ENCODE data around the gene DGKD. TPM values are rescaled to one million over a fixed set of nuclear protein-coding genes. Genes with fewer than 3 reads are reported as not detected.

DGKD gene
- total RNA-seq, 1 donor from 2014 or later = 49.5 TPM

DNA sequence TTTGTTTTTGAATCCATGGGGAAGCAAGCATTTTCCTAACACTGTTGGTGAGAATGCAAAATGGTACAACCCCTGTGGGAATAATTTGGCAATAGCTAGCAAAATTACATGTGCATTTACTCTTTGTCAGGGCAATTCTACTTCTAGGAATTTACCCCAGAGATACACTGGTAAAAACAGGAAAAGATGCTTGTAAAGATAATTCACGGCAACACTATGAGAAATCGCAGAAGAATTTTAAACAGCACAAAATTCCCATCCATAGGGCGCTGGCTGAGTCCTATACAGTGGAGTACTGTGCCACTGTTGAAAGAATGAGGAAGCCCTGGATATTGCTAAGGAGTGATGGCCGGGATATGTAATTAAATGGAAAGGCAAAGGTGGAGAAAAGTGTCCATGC lies 75.8 kb downstream of the DGKD start:
- H3K4me1 Mint-ChIP-seq (ENCODE audit: low read depth) = no peaks in the 10 kb centered on the region
- TF ChIP-seq, protein P1, sequence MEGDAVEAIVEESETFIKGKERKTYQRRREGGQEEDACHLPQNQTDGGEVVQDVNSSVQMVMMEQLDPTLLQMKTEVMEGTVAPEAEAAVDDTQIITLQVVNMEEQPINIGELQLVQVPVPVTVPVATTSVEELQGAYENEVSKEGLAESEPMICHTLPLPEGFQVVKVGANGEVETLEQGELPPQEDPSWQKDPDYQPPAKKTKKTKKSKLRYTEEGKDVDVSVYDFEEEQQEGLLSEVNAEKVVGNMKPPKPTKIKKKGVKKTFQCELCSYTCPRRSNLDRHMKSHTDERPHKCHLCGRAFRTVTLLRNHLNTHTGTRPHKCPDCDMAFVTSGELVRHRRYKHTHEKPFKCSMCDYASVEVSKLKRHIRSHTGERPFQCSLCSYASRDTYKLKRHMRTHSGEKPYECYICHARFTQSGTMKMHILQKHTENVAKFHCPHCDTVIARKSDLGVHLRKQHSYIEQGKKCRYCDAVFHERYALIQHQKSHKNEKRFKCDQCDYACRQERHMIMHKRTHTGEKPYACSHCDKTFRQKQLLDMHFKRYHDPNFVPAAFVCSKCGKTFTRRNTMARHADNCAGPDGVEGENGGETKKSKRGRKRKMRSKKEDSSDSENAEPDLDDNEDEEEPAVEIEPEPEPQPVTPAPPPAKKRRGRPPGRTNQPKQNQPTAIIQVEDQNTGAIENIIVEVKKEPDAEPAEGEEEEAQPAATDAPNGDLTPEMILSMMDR (IDR thresholded peaks at IDR 0.05; ENCODE audit: unreplicated experiment) = no peak
- H3K27me3 Mint-ChIP-seq = no peaks in the 10 kb centered on the region
- no peak overlapping the region for H3K4me3 Mint-ChIP-seq (ENCODE audit: low read depth)
- no peaks in the 10 kb centered on the region for H3K9me3 Mint-ChIP-seq (ENCODE audit: low read depth)
- DNase-seq (ENCODE audit: low spot score, unreplicated experiment) = no peak
- H3K36me3 Mint-ChIP-seq (ENCODE audit: insufficient read depth) = peaks cover 5% of the 10 kb centered on the region
- no peak overlapping the region for H3K27ac Mint-ChIP-seq

DNA sequence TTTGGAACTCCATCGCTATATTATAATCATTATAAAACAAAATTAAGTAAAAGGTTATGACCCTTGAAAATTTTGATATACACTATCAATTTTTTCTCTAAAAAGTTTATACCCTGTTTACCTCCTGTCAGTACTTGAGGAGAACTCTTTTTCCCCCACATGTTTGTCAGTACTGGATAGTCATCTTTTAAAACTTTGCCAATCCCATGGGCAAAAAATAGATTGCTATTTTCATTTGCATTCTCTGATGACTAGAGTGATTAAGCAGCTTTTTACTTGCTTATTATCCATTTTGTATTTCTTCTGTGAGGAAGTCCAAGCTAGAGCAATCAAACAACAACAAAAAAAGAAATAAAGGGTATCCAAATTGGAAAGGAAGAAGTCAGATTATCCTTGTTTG lies 76.4 kb downstream of the DGKD start:
- Mint-ChIP-seq H3K27me3 (no peaks in the 10 kb centered on the region), H3K9me3 (ENCODE audit: low read depth) (no peaks in the 10 kb centered on the region), H3K4me3 (ENCODE audit: low read depth) (no peak overlapping the region), H3K4me1 (ENCODE audit: low read depth) (no peaks in the 10 kb centered on the region), H3K27ac (no peak overlapping the region), H3K36me3 (ENCODE audit: insufficient read depth) (peaks cover 5% of the 10 kb centered on the region)
- DNase-seq (ENCODE audit: low spot score, unreplicated experiment) = no peak
- TF ChIP-seq, protein P1 (IDR thresholded peaks at IDR 0.05; ENCODE audit: unreplicated experiment) = no peak

DNA sequence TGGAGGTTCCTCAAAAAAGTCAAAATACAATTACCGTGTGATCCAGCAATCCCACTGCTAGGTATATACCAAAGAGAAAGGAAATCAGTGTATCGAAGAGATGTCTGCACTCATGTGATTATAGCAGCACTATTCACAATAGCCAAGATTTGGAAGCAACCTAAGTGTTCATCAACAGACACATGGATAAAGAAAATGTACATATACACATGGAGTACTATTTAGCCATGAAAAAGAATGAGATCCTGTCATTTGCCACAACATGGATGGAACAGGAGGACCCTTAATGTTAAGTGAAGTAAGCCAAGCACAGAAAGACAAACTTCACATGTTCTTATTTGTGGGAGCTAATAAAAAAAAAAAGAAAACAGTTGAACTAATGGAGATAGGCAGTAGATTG lies 78.7 kb downstream of the DGKD start:
- DNase-seq (ENCODE audit: low spot score, unreplicated experiment) = no peak
- Mint-ChIP-seq H3K9me3 (ENCODE audit: low read depth) (no peaks in the 10 kb centered on the region), H3K27ac (no peak overlapping the region), H3K4me1 (ENCODE audit: low read depth) (no peaks in the 10 kb centered on the region), H3K36me3 (ENCODE audit: insufficient read depth) (peaks cover 2% of the 10 kb centered on the region), H3K27me3 (no peaks in the 10 kb centered on the region), H3K4me3 (ENCODE audit: low read depth) (no peak overlapping the region)
- TF ChIP-seq, protein P1 (IDR thresholded peaks at IDR 0.05; ENCODE audit: unreplicated experiment) = no peak

DNA sequence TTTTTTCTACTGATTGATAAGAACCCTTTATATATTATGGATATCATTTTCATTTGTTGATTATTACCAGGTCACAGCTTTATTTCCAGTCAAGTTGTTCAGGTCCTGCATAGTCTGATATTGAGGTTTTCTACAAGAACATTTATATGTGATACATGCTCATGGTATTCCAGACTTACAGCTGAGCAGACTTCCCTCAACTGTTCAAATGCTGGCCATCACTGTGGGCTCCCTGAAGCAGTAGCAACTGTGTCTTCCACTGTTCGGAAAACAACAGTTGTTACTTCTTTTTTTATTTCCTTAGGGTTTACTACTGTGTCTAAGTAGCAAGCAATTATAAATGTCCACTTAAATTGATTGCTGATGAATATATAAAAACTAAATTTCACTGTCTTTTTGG lies 79.5 kb downstream of the DGKD start:
- DNase-seq (ENCODE audit: low spot score, unreplicated experiment) = no peak
- H3K4me1 Mint-ChIP-seq (ENCODE audit: low read depth) = no peaks in the 10 kb centered on the region
- no peak overlapping the region for H3K27ac Mint-ChIP-seq
- H3K27me3 Mint-ChIP-seq = no peaks in the 10 kb centered on the region
- no peaks in the 10 kb centered on the region for H3K9me3 Mint-ChIP-seq (ENCODE audit: low read depth)
- H3K36me3 Mint-ChIP-seq (ENCODE audit: insufficient read depth) = peaks cover 2% of the 10 kb centered on the region
- no peak overlapping the region for H3K4me3 Mint-ChIP-seq (ENCODE audit: low read depth)
- TF ChIP-seq, protein P1 (IDR thresholded peaks at IDR 0.05; ENCODE audit: unreplicated experiment) = no peak

DNA sequence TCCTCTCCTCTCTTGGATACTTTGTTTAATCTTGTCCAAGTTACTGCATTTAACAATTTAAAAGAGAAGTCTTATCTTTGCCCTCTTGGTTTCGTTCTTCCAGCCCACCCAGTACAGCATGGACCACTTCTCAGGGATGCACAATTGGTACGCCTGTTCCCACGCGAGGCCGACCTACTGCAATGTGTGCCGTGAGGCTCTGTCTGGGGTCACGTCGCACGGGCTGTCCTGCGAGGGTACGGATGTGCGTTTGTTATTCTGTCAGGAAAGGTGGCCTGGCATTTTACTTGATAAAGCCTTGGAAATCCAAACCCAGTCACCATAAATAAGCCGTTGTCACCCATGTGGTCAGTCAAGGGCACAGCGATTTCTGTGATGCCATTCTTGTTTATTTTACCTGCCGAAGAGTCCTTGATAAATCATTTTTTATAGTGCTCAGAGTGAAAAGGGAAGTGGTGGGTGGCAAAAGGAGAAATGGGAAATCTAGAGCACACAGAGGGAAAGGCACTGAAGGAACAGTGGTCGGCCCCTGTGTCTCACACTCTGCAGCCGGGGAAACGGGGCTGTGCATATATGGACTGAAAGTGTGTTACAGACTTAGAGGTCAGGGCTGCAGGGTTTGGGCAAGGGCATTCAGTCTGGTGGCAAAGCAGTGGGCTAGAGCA lies 80.5 kb downstream of the DGKD start:
- TF ChIP-seq, protein P1 (IDR thresholded peaks at IDR 0.05; ENCODE audit: unreplicated experiment) = no peak
- H3K9me3 Mint-ChIP-seq (ENCODE audit: low read depth) = no peaks in the 10 kb centered on the region
- no peak for DNase-seq (ENCODE audit: low spot score, unreplicated experiment)
- H3K4me3 Mint-ChIP-seq (ENCODE audit: low read depth) = no peak overlapping the region
- H3K27me3 Mint-ChIP-seq = no peaks in the 10 kb centered on the region
- H3K27ac Mint-ChIP-seq = no peak overlapping the region
- peaks cover 4% of the 10 kb centered on the region for H3K36me3 Mint-ChIP-seq (ENCODE audit: insufficient read depth)
- H3K4me1 Mint-ChIP-seq (ENCODE audit: low read depth) = no peaks in the 10 kb centered on the region

Measured in progenitor cell of endocrine pancreas (in vitro differentiated cells).